Measurements from ENCODE around the gene ELAPOR1.

ELAPOR1 gene

GRCh38 chr1:109091078-109091838, 22.7 kb upstream of the ELAPOR1 start:
- peaks cover 12% of the 10 kb centered on the region for H3K36me3 Mint-ChIP-seq
- H3K4me1 Mint-ChIP-seq = peaks cover 35% of the 10 kb centered on the region
- H3K27me3 Mint-ChIP-seq = no peaks in the 10 kb centered on the region
- peak overlapping the region; percentile 93 for H3K27ac Mint-ChIP-seq
- no peaks in the 10 kb centered on the region for H3K9me3 Mint-ChIP-seq
- peak overlapping the region; percentile 92 for H3K4me3 Mint-ChIP-seq

- no peaks in the 10 kb centered on the region for H3K9me3 Mint-ChIP-seq
- peak overlapping the region; percentile 93 for H3K27ac Mint-ChIP-seq
- no peaks in the 10 kb centered on the region for H3K27me3 Mint-ChIP-seq
- H3K4me3 Mint-ChIP-seq = peak overlapping the region; percentile 92
- peaks cover 12% of the 10 kb centered on the region for H3K36me3 Mint-ChIP-seq
- peaks cover 39% of the 10 kb centered on the region for H3K4me1 Mint-ChIP-seq
Measured at GRCh38 chr1:109091839-109092193, 22.1 kb upstream of the ELAPOR1 start.

GRCh38 chr1:109094377-109094803, 19.5 kb upstream of the ELAPOR1 start:
- Mint-ChIP-seq H3K9me3 (no peaks in the 10 kb centered on the region), H3K4me3 (no peak overlapping the region), H3K27ac (peak overlapping the region; percentile 35), H3K4me1 (peaks cover 39% of the 10 kb centered on the region), H3K27me3 (no peaks in the 10 kb centered on the region), H3K36me3 (peaks cover 9% of the 10 kb centered on the region)

GRCh38 chr1:109094871-109095270, 19.0 kb upstream of the ELAPOR1 start:
- Mint-ChIP-seq H3K4me3 (no peak overlapping the region), H3K36me3 (peaks cover 9% of the 10 kb centered on the region), H3K9me3 (no peaks in the 10 kb centered on the region), H3K27me3 (no peaks in the 10 kb centered on the region), H3K27ac (peak overlapping the region; percentile 35), H3K4me1 (peaks cover 36% of the 10 kb centered on the region)

- H3K9me3 Mint-ChIP-seq = no peaks in the 10 kb centered on the region
- no peaks in the 10 kb centered on the region for H3K27me3 Mint-ChIP-seq
- no peak overlapping the region for H3K27ac Mint-ChIP-seq
- H3K36me3 Mint-ChIP-seq = peaks cover 11% of the 10 kb centered on the region
- peaks cover 31% of the 10 kb centered on the region for H3K4me1 Mint-ChIP-seq
- no peak overlapping the region for H3K4me3 Mint-ChIP-seq
Measured at GRCh38 chr1:109095631-109096030, 18.3 kb upstream of the ELAPOR1 start.

GRCh38 chr1:109096120-109096519, 17.8 kb upstream of the ELAPOR1 start:
- no peak overlapping the region for H3K27ac Mint-ChIP-seq

GRCh38 chr1:109099938-109100773, 13.8 kb upstream of the ELAPOR1 start:
- peaks cover 5% of the 10 kb centered on the region for H3K36me3 Mint-ChIP-seq
- peak overlapping the region; percentile 98 for H3K4me3 Mint-ChIP-seq
- H3K27me3 Mint-ChIP-seq = no peaks in the 10 kb centered on the region
- H3K4me1 Mint-ChIP-seq = peaks cover 18% of the 10 kb centered on the region
- H3K27ac Mint-ChIP-seq = peak overlapping the region; percentile 99
- no peaks in the 10 kb centered on the region for H3K9me3 Mint-ChIP-seq

More at GRCh38 chr1:109096120-109096519, 17.8 kb upstream of the ELAPOR1 start:
- H3K4me1 Mint-ChIP-seq = peaks cover 31% of the 10 kb centered on the region
- H3K36me3 Mint-ChIP-seq = peaks cover 11% of the 10 kb centered on the region
- H3K4me3 Mint-ChIP-seq = no peak overlapping the region
- no peaks in the 10 kb centered on the region for H3K9me3 Mint-ChIP-seq
- no peaks in the 10 kb centered on the region for H3K27me3 Mint-ChIP-seq

- H3K9me3 Mint-ChIP-seq = no peaks in the 10 kb centered on the region
- H3K4me3 Mint-ChIP-seq = no peak overlapping the region
- H3K36me3 Mint-ChIP-seq = peaks cover 5% of the 10 kb centered on the region
- no peaks in the 10 kb centered on the region for H3K27me3 Mint-ChIP-seq
- H3K4me1 Mint-ChIP-seq = peaks cover 8% of the 10 kb centered on the region
- no peak overlapping the region for H3K27ac Mint-ChIP-seq
Measured at GRCh38 chr1:109104364-109105151, 9.4 kb upstream of the ELAPOR1 start.

GRCh38 chr1:109105881-109106280, 8.0 kb upstream of the ELAPOR1 start:
- Mint-ChIP-seq H3K9me3 (no peaks in the 10 kb centered on the region), H3K4me3 (no peak overlapping the region), H3K36me3 (peaks cover 3% of the 10 kb centered on the region), H3K27ac (no peak overlapping the region), H3K4me1 (peaks cover 8% of the 10 kb centered on the region), H3K27me3 (no peaks in the 10 kb centered on the region)

GRCh38 chr1:109107785-109108184, 6.1 kb upstream of the ELAPOR1 start:
- no peaks in the 10 kb centered on the region for H3K36me3 Mint-ChIP-seq
- H3K27me3 Mint-ChIP-seq = no peaks in the 10 kb centered on the region
- no peaks in the 10 kb centered on the region for H3K9me3 Mint-ChIP-seq
- no peak overlapping the region for H3K4me3 Mint-ChIP-seq
- H3K27ac Mint-ChIP-seq = no peak overlapping the region
- H3K4me1 Mint-ChIP-seq = peaks cover 8% of the 10 kb centered on the region

- Mint-ChIP-seq H3K36me3 (no peaks in the 10 kb centered on the region), H3K4me3 (no peak overlapping the region)
Measured at GRCh38 chr1:109109906-109110305, 4.0 kb upstream of the ELAPOR1 start.

GRCh38 chr1:109111386-109112055, 2.4 kb upstream of the ELAPOR1 start:
- Mint-ChIP-seq H3K9me3 (no peaks in the 10 kb centered on the region), H3K27me3 (no peaks in the 10 kb centered on the region), H3K4me3 (no peak overlapping the region), H3K27ac (peak overlapping the region; percentile 9), H3K36me3 (no peaks in the 10 kb centered on the region), H3K4me1 (peaks cover 43% of the 10 kb centered on the region)

More at GRCh38 chr1:109109906-109110305, 4.0 kb upstream of the ELAPOR1 start:
- no peak overlapping the region for H3K27ac Mint-ChIP-seq
- H3K4me1 Mint-ChIP-seq = peaks cover 27% of the 10 kb centered on the region
- H3K9me3 Mint-ChIP-seq = no peaks in the 10 kb centered on the region
- no peaks in the 10 kb centered on the region for H3K27me3 Mint-ChIP-seq

GRCh38 chr1:109112056-109112651, 1.8 kb upstream of the ELAPOR1 start:
- H3K27me3 Mint-ChIP-seq = no peaks in the 10 kb centered on the region
- no peaks in the 10 kb centered on the region for H3K36me3 Mint-ChIP-seq
- H3K4me3 Mint-ChIP-seq = no peak overlapping the region
- H3K27ac Mint-ChIP-seq = no peak overlapping the region
- H3K4me1 Mint-ChIP-seq = peaks cover 43% of the 10 kb centered on the region
- H3K9me3 Mint-ChIP-seq = no peaks in the 10 kb centered on the region

- H3K4me3 Mint-ChIP-seq = peak overlapping the region; percentile 88
- H3K4me1 Mint-ChIP-seq = peaks cover 43% of the 10 kb centered on the region
- no peaks in the 10 kb centered on the region for H3K36me3 Mint-ChIP-seq
- H3K27me3 Mint-ChIP-seq = no peaks in the 10 kb centered on the region
- peak overlapping the region; percentile 90 for H3K27ac Mint-ChIP-seq
- H3K9me3 Mint-ChIP-seq = no peaks in the 10 kb centered on the region
Measured at GRCh38 chr1:109112652-109113285, 1.1 kb upstream of the ELAPOR1 start.

All from activated naive CD4-positive, alpha-beta T cell treated with anti-CD3 and anti-CD28 coated beads, Interleukin-2, amount 50 U/mL, for 24 hours (primary cell).